ENCODE results near the gene MBP. TPM values are rescaled to one million over a fixed set of nuclear protein-coding genes. Genes with fewer than 3 reads are reported as not detected.

Gene MBP
- total and polyA plus RNA-seq, 2 of the 13 experiments (the other 11 are each of a cell fraction or from before 2014, with no cell fraction given) = 5.0 to 8.5 TPM

GRCh38 chr18:77161961-77162360, 29.4 kb upstream of the MBP start (continued):
- no peak for TF ChIP-seq MYPOP (CRISPR knock-in tag; IDR thresholded peaks at IDR 0.05)
- TF ChIP-seq KLF15 (CRISPR knock-in tag; IDR thresholded peaks at IDR 0.05; ENCODE audit: borderline replicate concordance) = no peak
- no peak for TF ChIP-seq EEA1 (CRISPR knock-in tag; IDR thresholded peaks at IDR 0.05; ENCODE audit: borderline replicate concordance)
- TF ChIP-seq ZNF362 (CRISPR knock-in tag; IDR thresholded peaks at IDR 0.05; ENCODE audit: borderline replicate concordance) = no peak
- no peak for TF ChIP-seq ZNF510 (CRISPR knock-in tag; IDR thresholded peaks at IDR 0.05; ENCODE audit: low read depth)
- TF ChIP-seq HDAC2 (CRISPR knock-in tag; IDR thresholded peaks at IDR 0.05) = no peak
- no peak for TF ChIP-seq ZBTB26 (CRISPR knock-in tag; IDR thresholded peaks at IDR 0.05; ENCODE audit: borderline replicate concordance)
- no peak for TF ChIP-seq ZNF570 (CRISPR knock-in tag; IDR thresholded peaks at IDR 0.05; ENCODE audit: borderline replicate concordance)

GRCh38 chr18:77161383-77161782, 28.8 kb upstream of the MBP start:
- no peak overlapping the region for H2AFZ ChIP-seq (ENCODE audit: low read length)
- no peak overlapping the region for H3K4me2 ChIP-seq (ENCODE audit: low read depth, low read length)
- no peak for FAIRE-seq
- no peak for ATAC-seq
- no peaks in the 10 kb centered on the region for H3K36me3 ChIP-seq (replicated peaks in 1 of 2; ENCODE audit: control insufficient read depth in 1 of 2, insufficient read depth in 2 of 2, low read length in 2 of 2)
- in situ Hi-C loops (cut with HindIII; ENCODE audit: extremely low pct_ligation_motif_present, low pct_unique_long_range_greater_than_20kb) (no loop called here), intact Hi-C loops (cut with micrococcal nuclease; ENCODE audit: unreplicated experiment) (no loop called here)
- DNase-seq (ENCODE audit: low spot score) = no peak
- no peaks in the 10 kb centered on the region for H3K4me1 ChIP-seq (ENCODE audit: insufficient read depth, low read length)
- no peaks in the 10 kb centered on the region for H4K20me1 ChIP-seq (ENCODE audit: insufficient read depth, low read length)
- POLR2A ChIA-PET = no interaction called here
- peaks cover 9 to 58% of the 10 kb centered on the region in 2 experiments for H3K27me3 ChIP-seq (ENCODE audit: control insufficient read depth in 1 of 2, insufficient read depth in 2 of 2, low read length in 2 of 2)
- H3K9me3 ChIP-seq (ENCODE audit: low read length) = no peaks in the 10 kb centered on the region
- no peaks in the 10 kb centered on the region for H3K79me2 ChIP-seq (ENCODE audit: insufficient read depth, low read length)
- 20% methylated on average over 7 of the region's 7 CpGs for WGBS (ENCODE audit: low lambda C conversion rate)
- no peak overlapping the region for H3K27ac ChIP-seq (ENCODE audit: extremely low read length, insufficient read depth, low read length)
- H3K4me3 ChIP-seq (replicated peaks in 1 of 3; ENCODE audit: insufficient read depth in 1 of 3, low read depth in 2 of 3, low read length in 3 of 3) = no peak overlapping the region
- no peak overlapping the region for H3K9ac ChIP-seq (ENCODE audit: insufficient read depth, low read depth, low read length)
- no TSS peak for BruUV-seq (replicated peaks)
- CTCF ChIA-PET (ENCODE audit: low intra/inter-chr PET ratio, low total read pairs) = no interaction called here
- TF ChIP-seq PATZ1 (CRISPR knock-in tag; IDR thresholded peaks at IDR 0.05) (no peak), ZNF18 (CRISPR knock-in tag; IDR thresholded peaks at IDR 0.05; ENCODE audit: insufficient replicate concordance) (no peak), ZEB1 (IDR thresholded peaks at IDR 0.05; ENCODE audit: insufficient replicate concordance, low read depth) (no peak), ZNF781 (CRISPR knock-in tag; IDR thresholded peaks at IDR 0.05; ENCODE audit: borderline replicate concordance, not compliant biosample characterization) (no peak)

Measured in HepG2 (cell line).